DOHH2 (cell line): Measurements from ENCODE around the gene STX1A.

Experiments
- CTCF ChIP-seq: fragments of 200-600 bp; sonication (generic); IDR thresholded peaks from one replicate; pipeline ENCODE4 v1.5.1; 2014; ENCODE audit warnings: antibody characterized with exemption, mild to moderate bottlenecking, low read depth, low read length; ENCODE audit not compliant: poor library complexity, severe bottlenecking
- EZH2phosphoT487 ChIP-seq: fragments of 200-600 bp; sonication (generic); IDR thresholded peaks from 2 replicates; pipeline ENCODE4 v1.6.1; 2017; ENCODE audit warnings: borderline replicate concordance, mild to moderate bottlenecking, antibody characterized with exemption, low read length, moderate library complexity, mixed read lengths

GRCh38 chr7:73758581-73759138 lies 39.2 kb upstream of the STX1A start:
- TF ChIP-seq CTCF (no peak), EZH2phosphoT487 (no peak)
